CD14-positive monocyte (primary cell): ENCODE measurements around the gene TKTL1. TPM values are rescaled to one million over a fixed set of nuclear protein-coding genes. Genes with fewer than 3 reads are reported as not detected.
"Not testable (repeated sequence)": the region's sequence is repeated elsewhere in the genome, so short reads cannot be mapped to it uniquely, and the experiment has no call there.

Experiments
- DNase-seq, 3 donors: peaks; one replicate each; pipeline ENCODE4 v3.0.0-alpha.2; 2011 to 2022
- H2AFZ ChIP-seq: 2 replicates; pipeline ENCODE4 v1.6.0; 2012; ENCODE audit warnings: mild to moderate bottlenecking, low read depth, low read length, inconsistent platforms; ENCODE audit not compliant: insufficient read depth, poor library complexity, severe bottlenecking
- H3K27ac ChIP-seq, 2 donors: 1 replicate in 1 of 2; 2 replicates in 1 of 2; pipeline ENCODE4 v1.5.1; 2012 to 2013; ENCODE audit warnings: low read length in 2 of 2, control low read depth in 1 of 2, inconsistent platforms in 1 of 2, low read depth in 1 of 2, mild to moderate bottlenecking in 1 of 2
- H3K27me3 ChIP-seq, 2 donors: one replicate each; pipeline versions ENCODE4 v1.6.0 to v1.6.1; 2011 to 2013; ENCODE audit warnings: low read length in 2 of 2; ENCODE audit not compliant: control insufficient read depth in 2 of 2, insufficient read depth in 2 of 2
- H3K36me3 ChIP-seq, 2 donors: replicated peaks in 1 of 2; 1 replicate in 1 of 2; 2 replicates in 1 of 2; pipeline versions ENCODE4 v1.5.1 to v1.6.1; 2012 to 2013; ENCODE audit warnings: low read length in 2 of 2, control low read depth in 1 of 2, inconsistent platforms in 1 of 2, mild to moderate bottlenecking in 1 of 2; ENCODE audit not compliant: insufficient read depth in 2 of 2, control insufficient read depth in 1 of 2
- H3K4me1 ChIP-seq, 2 donors: 1 replicate in 1 of 2; 2 replicates in 1 of 2; pipeline versions ENCODE4 v1.5.1 to v1.6.1; 2012 to 2013; ENCODE audit warnings: low read length in 2 of 2, control low read depth in 1 of 2, inconsistent platforms in 1 of 2, mild to moderate bottlenecking in 1 of 2, moderate library complexity in 1 of 2; ENCODE audit not compliant: insufficient read depth in 2 of 2, control insufficient read depth in 1 of 2
- H3K4me2 ChIP-seq: replicated peaks from 2 replicates; pipeline ENCODE3; 2012; ENCODE audit warnings: low read length, moderate library complexity, mild to moderate bottlenecking; ENCODE audit not compliant: poor library complexity, severe bottlenecking; ENCODE audit errors: extremely low read depth
- H3K4me3 ChIP-seq, 3 experiments: fragments of 200-600 bp in 1 of 3; sonication (generic) in 1 of 3; replicated peaks in 1 of 3; 1 replicate in 2 of 3; 2 replicates in 1 of 3; pipeline ENCODE4 v1.5.1; 2011 to 2013; ENCODE audit warnings: low read length in 3 of 3, mild to moderate bottlenecking in 3 of 3, control low read depth in 2 of 3, low read depth in 2 of 3, inconsistent platforms in 1 of 3, moderate library complexity in 1 of 3
- H3K79me2 ChIP-seq: 2 replicates; pipeline ENCODE4 v1.6.0; 2012; ENCODE audit warnings: mild to moderate bottlenecking, control low read depth, inconsistent platforms, low read length, moderate library complexity; ENCODE audit not compliant: insufficient read depth
- H3K9ac ChIP-seq: 2 replicates; pipeline ENCODE4 v1.6.0; 2017; ENCODE audit warnings: low read length, mild to moderate bottlenecking; ENCODE audit not compliant: insufficient read depth, poor library complexity, severe bottlenecking
- H3K9me3 ChIP-seq, 2 donors: replicated peaks in 1 of 2; 1 replicate in 1 of 2; 2 replicates in 1 of 2; pipeline versions ENCODE4 v1.5.1 to v1.6.1; 2012 to 2013; ENCODE audit warnings: low read length in 2 of 2, control low read depth in 1 of 2; ENCODE audit not compliant: control insufficient read depth in 1 of 2, insufficient read depth in 1 of 2
- H4K20me1 ChIP-seq: 2 replicates; pipeline ENCODE4 v1.6.0; 2012; ENCODE audit warnings: mild to moderate bottlenecking, low read length, control low read depth, moderate library complexity; ENCODE audit not compliant: insufficient read depth
- H3K27ac Mint-ChIP-seq, 7 donors: one replicate each; pipeline ENCODE4 v1.8.0; 2020; ENCODE audit warnings: mild to moderate bottlenecking in 7 of 7, mixed read lengths in 7 of 7, moderate library complexity in 6 of 7, inconsistent platforms in 2 of 7
- H3K27me3 Mint-ChIP-seq, 3 donors: one replicate each; pipeline ENCODE4 v1.8.0; 2021 to 2022; ENCODE audit warnings: low read depth in 3 of 3, mild to moderate bottlenecking in 3 of 3, mixed read lengths in 3 of 3, moderate library complexity in 3 of 3, inconsistent platforms in 1 of 3
- H3K36me3 Mint-ChIP-seq, 2 donors: one replicate each; pipeline ENCODE4 v1.8.0; 2020; ENCODE audit warnings: mixed read lengths in 2 of 2, inconsistent platforms in 1 of 2, mild to moderate bottlenecking in 1 of 2
- H3K4me1 Mint-ChIP-seq: one replicate; pipeline ENCODE4 v1.8.0; 2020; ENCODE audit warnings: mild to moderate bottlenecking, mixed read lengths
- H3K4me3 Mint-ChIP-seq, 2 donors: one replicate each; pipeline ENCODE4 v1.8.0; 2020; ENCODE audit warnings: mild to moderate bottlenecking in 2 of 2, mixed read lengths in 2 of 2, moderate library complexity in 1 of 2
- H3K9me3 Mint-ChIP-seq, 7 donors: one replicate each; pipeline ENCODE4 v1.8.0; 2020 to 2022; ENCODE audit warnings: mixed read lengths in 7 of 7, mild to moderate bottlenecking in 6 of 7, moderate library complexity in 6 of 7, inconsistent platforms in 2 of 7
- CTCF ChIP-seq: fragments of 200-600 bp; IDR thresholded peaks from one replicate; pipeline ENCODE4 v1.8.0; 2022; ENCODE audit warnings: antibody characterized with exemption, mild to moderate bottlenecking
- whole genome bisulfite sequencing: methylation state at CpG from one replicate; pipeline ENCODE4 v1.1.5; 2013; ENCODE audit warnings: missing lambda C conversion rate; ENCODE audit not compliant: insufficient coverage; 5-methylcytosine and 5-hydroxymethylcytosine counted together
- intact Hi-C, 2 donors: fragments of 100-400 bp; cut with micrococcal nuclease; formaldehyde crosslinking; loops; one replicate each; pipeline versions ENCODE4 v1.15.0 to v1.15.1; 2023
- polyA plus RNA-seq, 3 donors: library from polyadenylated mRNA; depleted of rRNA in 1 of 3; unstranded in 2 of 3; stranded (reverse) in 1 of 3; fragments of 300-500 nt in 2 of 3; fragments of >200 nt in 1 of 3; fragmentation: Illumina TruSeq in 2 of 3; gene quantifications; 1 replicate in 2 of 3; 2 replicates in 1 of 3; pipeline ENCODE4 v1.2.3, GENCODE V29; 2012 to 2021

The TKTL1 gene
- polyA plus RNA-seq, 3 donors, result 0.20 to 1.3 (median 0.60) TPM

GRCh38 chrX:154343063-154343462, 47.5 kb downstream of the TKTL1 start:
- H3K9ac ChIP-seq, H3K27me3 Mint-ChIP-seq, H3K36me3 ChIP-seq, H3K4me3 ChIP-seq, intact Hi-C loops, H3K9me3 Mint-ChIP-seq, H3K4me3 Mint-ChIP-seq, H3K27ac ChIP-seq, DNase-seq, H4K20me1 ChIP-seq, H3K4me1 Mint-ChIP-seq, H3K27ac Mint-ChIP-seq, H3K36me3 Mint-ChIP-seq, H3K79me2 ChIP-seq, H2AFZ ChIP-seq, H3K27me3 ChIP-seq, H3K9me3 ChIP-seq, H3K4me2 ChIP-seq: not testable (repeated sequence)
- WGBS, result no CpG with 5 or more reads among the region's 16 CpGs
- peaks cover 9 to 11% of the 10 kb centered on the region in 2 donors for H3K4me1 ChIP-seq

DNA sequence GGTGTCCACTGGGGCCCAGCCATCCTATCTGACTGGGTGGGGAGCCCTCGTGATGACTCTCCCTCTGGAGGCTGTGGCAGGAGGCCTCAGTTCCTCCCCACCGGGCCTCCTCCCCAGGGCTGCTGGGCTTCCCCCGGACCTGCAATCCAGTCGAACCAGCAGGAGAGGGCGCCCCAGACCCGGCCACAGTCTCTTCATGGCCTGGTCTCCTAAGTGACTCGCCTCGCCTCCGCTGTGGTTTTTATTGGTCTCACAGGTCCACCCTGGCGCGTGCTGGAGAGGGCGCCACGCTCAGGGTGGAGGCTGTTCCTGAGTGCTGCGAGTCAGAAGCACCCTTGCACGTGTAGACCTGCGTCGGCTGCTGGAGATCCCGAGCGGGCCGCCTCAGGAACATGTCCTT, 48.0 kb downstream of the TKTL1 start:
- no CpG with 5 or more reads among the region's 20 CpGs for WGBS
- H3K4me3 ChIP-seq, H3K36me3 Mint-ChIP-seq, H3K27ac Mint-ChIP-seq, H3K27me3 ChIP-seq, H3K4me3 Mint-ChIP-seq, H4K20me1 ChIP-seq, H3K9me3 ChIP-seq, H3K79me2 ChIP-seq, H3K36me3 ChIP-seq, H3K27ac ChIP-seq, intact Hi-C loops, DNase-seq, H3K4me2 ChIP-seq, H3K9ac ChIP-seq, H3K9me3 Mint-ChIP-seq, H2AFZ ChIP-seq, H3K27me3 Mint-ChIP-seq: not testable (repeated sequence)
- H3K4me1 Mint-ChIP-seq, result peaks cover 11% of the 10 kb centered on the region
- H3K4me1 ChIP-seq, result peaks cover 13 to 17% of the 10 kb centered on the region in 2 donors

DNA sequence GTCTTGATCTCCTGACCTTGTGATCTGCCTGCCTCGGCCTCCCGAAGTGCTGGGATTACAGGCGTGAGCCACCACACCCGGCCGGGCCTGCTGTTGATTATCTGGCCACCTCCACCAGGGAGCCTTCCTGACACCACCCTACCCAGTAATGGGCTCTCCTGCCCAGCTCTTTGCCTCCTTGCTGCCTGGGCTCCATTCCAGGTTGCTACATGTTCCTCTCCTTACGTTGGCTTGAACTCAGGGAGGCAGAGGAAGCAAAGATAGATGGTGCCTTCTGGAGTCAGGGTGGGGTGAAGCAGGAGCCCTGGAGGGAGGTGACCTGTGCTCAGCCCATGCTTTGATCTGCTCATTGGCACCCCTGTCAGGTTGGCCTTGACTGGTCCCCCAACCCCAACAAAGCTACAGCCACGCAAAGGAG, 52.5 kb downstream of the TKTL1 start:
- no peak for DNase-seq
- peak overlapping the region; percentile 34 to 44 for H3K27ac ChIP-seq
- no CpG with 5 or more reads among the region's 7 CpGs for WGBS
- H3K9ac ChIP-seq, result no peak overlapping the region
- Mint-ChIP-seq H3K27ac (peak overlapping the region in 6 of 7 donors; percentile 75 to 95 (median 86)), H3K4me1 (peaks cover 21% of the 10 kb centered on the region), H3K4me3 (no peak overlapping the region), H3K9me3 (no peaks in the 10 kb centered on the region), H3K27me3 (peaks cover 0 to 2% (median 0%) of the 10 kb centered on the region in 3 donors), H3K36me3 (peaks cover 28 to 43% of the 10 kb centered on the region in 2 donors)
- H3K4me2 ChIP-seq, result no peak overlapping the region
- H3K9me3 ChIP-seq, result no peaks in the 10 kb centered on the region
- no peak overlapping the region for H2AFZ ChIP-seq
- H4K20me1 ChIP-seq, result peaks cover 55% of the 10 kb centered on the region
- no peak for TF ChIP-seq CTCF
- H3K4me1 ChIP-seq, result peaks cover 30 to 46% of the 10 kb centered on the region in 2 donors
- H3K4me3 ChIP-seq, result no peak overlapping the region
- no peaks in the 10 kb centered on the region for H3K79me2 ChIP-seq
- H3K36me3 ChIP-seq, result peaks cover 48% of the 10 kb centered on the region in 2 donors
- intact Hi-C loops, result no loop called here
- H3K27me3 ChIP-seq, result no peaks in the 10 kb centered on the region
